HCT116 (cell line): Measurements from ENCODE around the gene OR14A16. TPM values are rescaled to one million over a fixed set of nuclear protein-coding genes. Genes with fewer than 3 reads are reported as not detected.

Source experiments
- ATAC-seq: fragments of 200-7000 bp; cut with Tn5 transposase; 2 replicates; pipeline ENCODE4 v1.9.1; 2020; ENCODE audit warnings: mild to moderate bottlenecking, moderate library complexity
- BruUV-seq: library from RNA; stranded (reverse); fragments of 400-500 nt; replicated peaks from 2 replicates; lab custom pipeline; 2021; lab: Mats Ljungman, UMichigan
- CTCF ChIA-PET: fragments of 300-600 bp; sonication (Branson Sonifier 250); formaldehyde crosslinking; loops from one replicate; lab custom pipeline; 2021; ENCODE audit warnings: antibody characterized with exemption; lab: Charles Lee
- POLR2A ChIA-PET: fragments of 300-600, 350-600 bp; sonication (Branson Sonifier 250); formaldehyde crosslinking; loops from one replicate; lab custom pipeline; 2021; ENCODE audit warnings: antibody characterized with exemption; lab: Charles Lee
- RAD21 ChIA-PET, 2 experiments: fragments of 300-600 bp; sonication (Branson Sonifier 250); formaldehyde crosslinking; loops; one replicate each; lab custom pipeline; 2023; ENCODE audit warnings: low total read pairs in 2 of 2; ENCODE audit not compliant: uncharacterized antibody in 2 of 2, unreplicated experiment in 2 of 2, low non-redundant PET in 1 of 2; lab: Charles Lee
- DNase-seq: peaks from one replicate; pipeline ENCODE4 v3.0.0-alpha.2; 2010; ENCODE audit warnings: low read depth, low spot score
- H2AFZ ChIP-seq: fragments of 200-600 bp; shearing (Covaris generic), sonication (generic); 2 replicates; pipeline ENCODE4 v1.6.1; 2017; ENCODE audit warnings: low read depth, mixed run types, mixed read lengths, antibody characterized with exemption, low read length; ENCODE audit not compliant: poor library complexity, severe bottlenecking
- H3K27ac ChIP-seq: 2 replicates; pipeline ENCODE4 v1.5.1; 2012; ENCODE audit warnings: low read depth, low read length
- H3K27me3 ChIP-seq: fragments of 200-600 bp; sonication (generic); 2 replicates; pipeline ENCODE4 v1.6.1; 2016; ENCODE audit warnings: mixed run types, low read length, mixed read lengths; ENCODE audit not compliant: insufficient read depth
- H3K36me3 ChIP-seq, 2 experiments: fragments of 200-500 bp in 1 of 2; fragments of 200-600 bp in 1 of 2; sonication (Bioruptor generic) in 1 of 2; sonication (generic) in 1 of 2; 2 replicates each; pipeline versions ENCODE4 v1.5.1 to v1.6.1; 2014 to 2016; ENCODE audit warnings: low read length in 2 of 2, inconsistent platforms in 1 of 2, mixed read lengths in 1 of 2, mixed run types in 1 of 2; ENCODE audit not compliant: insufficient read depth in 2 of 2, control insufficient read depth in 1 of 2
- H3K4me1 ChIP-seq, 2 experiments: fragments of 200-600 bp in 1 of 2; sonication (generic) in 1 of 2; 2 replicates each; pipeline versions ENCODE4 v1.5.1 to v1.6.1; 2012 to 2017; ENCODE audit warnings: low read length in 2 of 2, inconsistent platforms in 1 of 2, mild to moderate bottlenecking in 1 of 2, mixed read lengths in 1 of 2, mixed run types in 1 of 2, moderate library complexity in 1 of 2; ENCODE audit not compliant: insufficient read depth in 2 of 2, control insufficient read depth in 1 of 2
- H3K4me2 ChIP-seq: fragments of 200-600 bp; sonication (generic); 2 replicates; pipeline ENCODE4 v1.6.1; 2017; ENCODE audit warnings: mixed run types, low read length, mixed read lengths
- H3K4me3 ChIP-seq, 2 experiments: fragments of 200-600 bp in 1 of 2; sonication (generic) in 1 of 2; replicated peaks in 1 of 2; 2 replicates each; pipeline ENCODE4 v1.5.1; 2011 to 2016; ENCODE audit warnings: low read length in 2 of 2, control low read depth in 1 of 2, low read depth in 1 of 2, mild to moderate bottlenecking in 1 of 2, mixed read lengths in 1 of 2, mixed run types in 1 of 2
- H3K79me2 ChIP-seq: fragments of 200-600 bp; sonication (generic); 2 replicates; pipeline ENCODE4 v1.6.1; 2017; ENCODE audit warnings: mild to moderate bottlenecking, mixed run types, low read length, moderate library complexity, mixed read lengths; ENCODE audit not compliant: insufficient read depth
- H3K9ac ChIP-seq: fragments of 200-600 bp; sonication (generic); 2 replicates; pipeline ENCODE4 v1.6.1; 2016; ENCODE audit warnings: low read length, mixed read lengths
- H3K9me2 ChIP-seq: fragments of 200-600 bp; sonication (generic), shearing (Covaris generic); 2 replicates; pipeline ENCODE4 v1.6.1; 2017; ENCODE audit warnings: mixed run types, mild to moderate bottlenecking, moderate library complexity; ENCODE audit not compliant: insufficient read depth
- H3K9me3 ChIP-seq, 2 experiments: fragments of 200-500 bp in 1 of 2; fragments of 200-600 bp in 1 of 2; sonication (Bioruptor generic) in 1 of 2; sonication (generic) in 1 of 2; 2 replicates each; pipeline ENCODE4 v1.6.1; 2014 to 2017; ENCODE audit warnings: low read length in 2 of 2, mixed read lengths in 2 of 2, inconsistent platforms in 1 of 2, low read depth in 1 of 2, mild to moderate bottlenecking in 1 of 2, mixed run types in 1 of 2, moderate library complexity in 1 of 2; ENCODE audit not compliant: control insufficient read depth in 1 of 2, insufficient read depth in 1 of 2
- H4K20me1 ChIP-seq: fragments of 200-600 bp; sonication (generic), shearing (Covaris generic); 2 replicates; pipeline ENCODE4 v1.6.1; 2017; ENCODE audit warnings: mixed run types, mild to moderate bottlenecking, moderate library complexity; ENCODE audit not compliant: insufficient read depth
- ATF3 ChIP-seq: IDR thresholded peaks from 2 replicates; pipeline ENCODE4 v1.6.1; 2012
- CEBPB ChIP-seq: IDR thresholded peaks from 2 replicates; pipeline ENCODE4 v1.6.1; 2012; ENCODE audit warnings: low read depth
- EGR1 ChIP-seq: IDR thresholded peaks from 2 replicates; pipeline ENCODE4 v1.6.1; 2012; ENCODE audit warnings: low read depth
- EZH2 ChIP-seq: fragments of 200-600 bp; sonication (generic); IDR thresholded peaks from 2 replicates; pipeline ENCODE4 v1.6.1; 2017; ENCODE audit warnings: antibody characterized with exemption, mixed run types
- JUND ChIP-seq: IDR thresholded peaks from 2 replicates; pipeline ENCODE4 v1.6.1; 2012
- MAX ChIP-seq: IDR thresholded peaks from 2 replicates; pipeline ENCODE4 v1.6.1; 2012
- POLR2A ChIP-seq: IDR thresholded peaks from 2 replicates; pipeline ENCODE4 v1.7.0; 2011; ENCODE audit warnings: borderline replicate concordance; ENCODE audit not compliant: insufficient read depth, insufficient read length; ENCODE audit errors: extremely low read depth
- POLR2AphosphoS5 ChIP-seq: IDR thresholded peaks from 2 replicates; pipeline ENCODE4 v1.6.1; 2011; ENCODE audit warnings: mild to moderate bottlenecking, low read depth, low read length, moderate library complexity
- RAD21 ChIP-seq: IDR thresholded peaks from 2 replicates; pipeline ENCODE4 v1.6.1; 2012; ENCODE audit warnings: low read depth, mild to moderate bottlenecking
- SIN3A ChIP-seq: IDR thresholded peaks from 2 replicates; pipeline ENCODE4 v1.6.1; 2012; ENCODE audit warnings: low read depth
- SP1 ChIP-seq: IDR thresholded peaks from 2 replicates; pipeline ENCODE4 v1.6.1; 2012; ENCODE audit warnings: low read depth
- SRF ChIP-seq: IDR thresholded peaks from 2 replicates; pipeline ENCODE4 v1.6.1; 2012; ENCODE audit warnings: low read depth
- TCF7L2 ChIP-seq: IDR thresholded peaks from 2 replicates; pipeline ENCODE4 v1.7.0; 2011; ENCODE audit warnings: borderline replicate concordance, inconsistent platforms; ENCODE audit not compliant: insufficient read depth, insufficient read length; ENCODE audit errors: extremely low read depth
- ZBTB33 ChIP-seq: IDR thresholded peaks from 2 replicates; pipeline ENCODE4 v1.6.1; 2011; ENCODE audit warnings: mild to moderate bottlenecking, low read length, moderate library complexity; ENCODE audit not compliant: insufficient replicate concordance; ENCODE audit errors: extremely low read depth
- ZFX ChIP-seq: fragments of 450-650 bp; IDR thresholded peaks from 2 replicates; pipeline ENCODE4 v1.6.1; 2017
- intact Hi-C: fragments of 100-400 bp; cut with micrococcal nuclease; formaldehyde crosslinking; loops from 2 replicates; pipeline ENCODE4 v1.10.0; 2022
- total RNA-seq: library from RNA; stranded (reverse); gene quantifications from one replicate; pipeline ENCODE4 v1.2.1, GENCODE V29; 2021; ENCODE audit not compliant: unreplicated experiment
- TF ChIP-seq, protein P1 (sequence below): IDR thresholded peaks from 2 replicates; pipeline ENCODE4 v1.6.1; 2012; ENCODE audit warnings: low read depth

The OR14A16 gene
- total RNA-seq, 1 experiment from 2014 or later, result not detected

DNA sequence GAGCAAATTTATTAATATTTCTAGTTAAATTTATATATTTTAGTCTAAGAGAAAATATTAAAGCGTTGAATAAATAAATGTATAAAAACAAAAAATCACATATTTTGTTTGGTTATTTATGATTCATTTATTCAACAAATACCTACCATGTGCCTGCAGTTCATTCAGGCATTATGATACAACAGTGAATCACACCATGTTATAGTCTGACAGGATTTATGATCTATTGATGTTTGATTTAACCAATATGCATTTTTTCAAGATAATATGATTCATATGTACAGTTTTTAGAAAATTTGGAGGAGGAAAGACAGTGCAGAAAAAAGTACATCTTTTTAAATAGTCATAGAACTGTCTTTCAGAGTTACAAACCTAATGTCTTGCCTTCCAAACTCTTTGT, 25.7 kb upstream of the OR14A16 start:
- ATAC-seq, result no peak
- Histone ChIP-seq H3K27ac (no peak overlapping the region), H2AFZ (no peak overlapping the region), H3K9ac (no peak overlapping the region), H3K9me3 (peaks cover 9 to 11% of the 10 kb centered on the region in 2 experiments; a peak in 2 of 4 replicates), H3K4me1 (no peaks in the 10 kb centered on the region), H3K4me3 (no peak overlapping the region), H3K79me2 (no peaks in the 10 kb centered on the region), H4K20me1 (no peaks in the 10 kb centered on the region), H3K9me2 (no peaks in the 10 kb centered on the region), H3K36me3 (no peaks in the 10 kb centered on the region), H3K4me2 (no peak overlapping the region), H3K27me3 (no peaks in the 10 kb centered on the region)
- ChIA-PET CTCF (no interaction called here), POLR2A (no interaction called here), RAD21 (no interaction called here)
- no peak for DNase-seq
- no peak for TF ChIP-seq ZBTB33
- intact Hi-C loops, result no loop called here
- BruUV-seq, result no TSS peak

DNA sequence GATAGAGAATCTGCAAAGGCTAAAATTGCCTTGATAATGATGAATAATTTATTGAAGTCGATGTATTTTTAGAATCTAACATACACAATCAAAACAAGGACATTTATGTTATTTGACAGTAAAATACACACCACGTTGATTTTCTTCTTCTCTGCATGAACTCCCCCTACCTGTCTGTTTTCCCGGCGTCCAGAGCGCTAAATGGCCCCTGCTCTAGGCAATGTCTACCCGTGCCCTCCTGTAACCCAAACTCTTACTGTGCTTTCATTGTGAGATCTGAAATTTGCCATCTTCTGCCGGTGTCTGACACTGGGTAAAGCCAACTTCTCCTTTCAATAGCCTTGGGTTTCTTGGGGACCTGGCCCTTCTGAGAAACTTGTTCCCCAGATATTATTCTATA, 24.4 kb upstream of the OR14A16 start:
- Histone ChIP-seq H3K9me2 (no peaks in the 10 kb centered on the region), H4K20me1 (no peaks in the 10 kb centered on the region), H3K27ac (no peak overlapping the region), H3K79me2 (no peaks in the 10 kb centered on the region), H3K9me3 (peaks cover 9 to 11% of the 10 kb centered on the region in 2 experiments; a peak in 2 of 4 replicates), H3K36me3 (no peaks in the 10 kb centered on the region), H3K4me1 (no peaks in the 10 kb centered on the region), H3K4me3 (no peak overlapping the region), H3K27me3 (no peaks in the 10 kb centered on the region), H3K9ac (no peak overlapping the region), H3K4me2 (no peak overlapping the region), H2AFZ (no peak overlapping the region)
- ChIA-PET RAD21 (no interaction called here), POLR2A (no interaction called here), CTCF (no interaction called here)
- DNase-seq (no peak), ATAC-seq (no peak)
- intact Hi-C loops, result no loop called here
- TF ChIP-seq ATF3 (no peak), CEBPB (no peak), ZFX (no peak), SRF (no peak), POLR2A (no peak), SP1 (no peak), TCF7L2 (no peak), SIN3A (no peak), MAX (no peak), RAD21 (no peak), POLR2AphosphoS5 (no peak), EZH2 (no peak), JUND (no peak), EGR1 (no peak)
- TF ChIP-seq, protein P1, sequence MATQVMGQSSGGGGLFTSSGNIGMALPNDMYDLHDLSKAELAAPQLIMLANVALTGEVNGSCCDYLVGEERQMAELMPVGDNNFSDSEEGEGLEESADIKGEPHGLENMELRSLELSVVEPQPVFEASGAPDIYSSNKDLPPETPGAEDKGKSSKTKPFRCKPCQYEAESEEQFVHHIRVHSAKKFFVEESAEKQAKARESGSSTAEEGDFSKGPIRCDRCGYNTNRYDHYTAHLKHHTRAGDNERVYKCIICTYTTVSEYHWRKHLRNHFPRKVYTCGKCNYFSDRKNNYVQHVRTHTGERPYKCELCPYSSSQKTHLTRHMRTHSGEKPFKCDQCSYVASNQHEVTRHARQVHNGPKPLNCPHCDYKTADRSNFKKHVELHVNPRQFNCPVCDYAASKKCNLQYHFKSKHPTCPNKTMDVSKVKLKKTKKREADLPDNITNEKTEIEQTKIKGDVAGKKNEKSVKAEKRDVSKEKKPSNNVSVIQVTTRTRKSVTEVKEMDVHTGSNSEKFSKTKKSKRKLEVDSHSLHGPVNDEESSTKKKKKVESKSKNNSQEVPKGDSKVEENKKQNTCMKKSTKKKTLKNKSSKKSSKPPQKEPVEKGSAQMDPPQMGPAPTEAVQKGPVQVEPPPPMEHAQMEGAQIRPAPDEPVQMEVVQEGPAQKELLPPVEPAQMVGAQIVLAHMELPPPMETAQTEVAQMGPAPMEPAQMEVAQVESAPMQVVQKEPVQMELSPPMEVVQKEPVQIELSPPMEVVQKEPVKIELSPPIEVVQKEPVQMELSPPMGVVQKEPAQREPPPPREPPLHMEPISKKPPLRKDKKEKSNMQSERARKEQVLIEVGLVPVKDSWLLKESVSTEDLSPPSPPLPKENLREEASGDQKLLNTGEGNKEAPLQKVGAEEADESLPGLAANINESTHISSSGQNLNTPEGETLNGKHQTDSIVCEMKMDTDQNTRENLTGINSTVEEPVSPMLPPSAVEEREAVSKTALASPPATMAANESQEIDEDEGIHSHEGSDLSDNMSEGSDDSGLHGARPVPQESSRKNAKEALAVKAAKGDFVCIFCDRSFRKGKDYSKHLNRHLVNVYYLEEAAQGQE, result no peak
- no TSS peak for BruUV-seq
